ENCODE measurements around the gene LNPEP.

The LNPEP gene

DNA sequence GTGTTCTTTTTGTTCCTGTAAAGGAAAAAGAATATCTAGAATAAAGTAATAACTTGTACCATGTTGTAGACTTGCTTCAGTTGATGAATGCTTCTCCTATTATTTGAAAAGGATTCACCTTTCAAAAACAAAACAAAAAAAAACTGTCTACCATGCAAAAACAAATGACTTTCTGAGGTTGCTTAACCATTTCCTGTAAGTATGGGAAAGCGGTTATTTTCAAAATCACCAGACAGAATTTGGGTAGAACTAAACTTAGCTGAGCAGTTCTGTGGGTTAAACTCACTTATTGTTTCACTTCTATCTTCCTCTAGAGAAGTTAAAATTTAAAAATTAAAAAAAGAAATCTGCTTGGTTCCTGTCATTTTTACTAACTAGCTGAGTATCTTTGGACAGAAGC lies 25.2 kb downstream of the LNPEP start:
- no peak for DNase-seq (ENCODE audit: low read depth in 2 of 2)

DNA sequence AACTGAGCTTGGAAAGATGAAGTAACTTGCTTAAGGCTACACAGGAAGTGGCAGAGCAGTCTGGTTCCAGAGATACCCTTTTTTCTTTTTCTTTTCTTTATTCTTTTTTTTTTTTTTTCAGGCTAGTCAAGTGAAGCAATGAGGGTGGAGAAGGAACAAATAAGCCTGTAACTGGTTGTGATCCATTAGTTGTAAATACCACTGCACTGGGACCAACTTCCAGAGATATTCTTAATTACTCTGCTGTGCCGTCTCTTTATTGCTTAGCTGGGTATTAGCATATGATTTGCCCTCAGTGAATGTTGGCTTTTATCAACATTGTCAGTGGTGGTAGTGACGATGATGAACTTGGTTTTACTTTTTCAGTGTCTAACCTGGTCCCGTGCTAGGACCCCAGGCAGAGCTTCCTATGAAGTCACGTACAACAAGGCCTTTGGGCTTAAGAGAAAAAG lies 26.7 kb downstream of the LNPEP start:
- no peak for DNase-seq (ENCODE audit: low read depth in 2 of 2)

- DNase-seq (ENCODE audit: low read depth in 2 of 2): no peak
These were observed 27.4 kb downstream of the LNPEP start for GRCh38 chr5:96963267-96963666.

- DNase-seq (ENCODE audit: low read depth in 2 of 2): no peak
These were observed 30.9 kb downstream of the LNPEP start for GRCh38 chr5:96966801-96967200.

DNA sequence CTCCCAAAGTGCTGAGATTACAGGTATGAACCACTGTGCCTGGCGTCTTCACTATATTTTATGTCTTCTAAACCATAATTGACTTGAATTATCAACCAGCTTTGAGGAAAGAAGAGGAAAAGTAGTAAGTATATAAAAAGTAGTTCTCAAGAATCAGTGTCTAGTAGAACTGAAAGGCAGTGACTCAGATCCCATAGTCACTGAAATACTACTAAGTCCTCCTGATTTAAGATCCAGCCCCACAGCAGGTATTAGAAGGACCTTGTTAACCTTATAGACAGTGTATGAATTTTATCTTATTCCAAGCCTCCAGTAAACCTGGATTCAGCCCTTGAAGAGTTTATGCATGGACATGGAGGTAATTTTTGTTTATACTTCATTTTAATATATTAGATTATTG lies 31.5 kb downstream of the LNPEP start:
- no peak for DNase-seq (ENCODE audit: low read depth in 2 of 2)

GRCh38 chr5:96968074-96968473 lies 32.2 kb downstream of the LNPEP start:
- DNase-seq (ENCODE audit: low read depth in 2 of 2): peak; percentile 18 to 21

- no peak for DNase-seq (ENCODE audit: low read depth in 2 of 2)
These were observed 32.7 kb downstream of the LNPEP start for GRCh38 chr5:96968614-96969013.

- no peak for DNase-seq (ENCODE audit: low read depth in 2 of 2)
These were observed 33.5 kb downstream of the LNPEP start for GRCh38 chr5:96969366-96969765.

DNA sequence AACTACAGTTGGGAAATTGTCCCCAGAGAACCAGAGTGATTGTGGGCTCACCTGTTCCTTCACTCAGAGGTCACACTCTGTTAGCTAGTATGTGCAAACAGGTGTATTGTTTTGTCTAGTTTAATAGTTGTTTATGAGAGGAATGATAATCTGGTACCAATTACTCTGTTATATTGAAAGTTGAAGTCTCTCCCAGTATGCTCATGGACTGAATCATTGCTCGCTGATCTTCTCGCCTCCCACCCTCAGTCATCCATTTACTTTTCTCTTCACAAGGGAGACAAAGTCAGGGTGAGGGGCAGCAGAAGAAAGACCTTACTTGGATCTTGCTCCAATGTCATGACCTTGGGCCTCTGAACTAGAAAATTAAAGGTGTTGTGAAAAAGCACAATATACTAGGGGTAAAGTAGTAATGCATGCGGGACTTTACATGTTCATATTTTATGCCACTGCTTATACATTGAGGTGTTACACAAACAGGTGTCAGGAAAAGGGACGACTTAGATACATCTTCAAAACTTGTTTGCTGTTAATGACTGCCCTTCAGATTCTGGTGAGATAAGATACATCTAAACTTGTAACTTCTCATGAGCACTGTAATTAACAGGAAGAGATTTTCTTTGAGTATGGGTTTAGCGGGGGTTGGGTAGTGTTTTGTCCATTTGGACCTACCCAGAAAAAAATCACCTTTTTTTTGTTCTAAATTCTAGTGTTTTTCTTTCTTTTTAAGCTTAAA lies 36.9 kb downstream of the LNPEP start:
- no peak for DNase-seq (ENCODE audit: low read depth in 2 of 2)

- DNase-seq (ENCODE audit: low read depth in 2 of 2): no peak
These were observed 37.9 kb downstream of the LNPEP start for GRCh38 chr5:96973532-96974401.

- no peak for DNase-seq (ENCODE audit: low read depth in 2 of 2)
These were observed 39.8 kb downstream of the LNPEP start for GRCh38 chr5:96975656-96976055.

GRCh38 chr5:96977228-96977627 lies 41.3 kb downstream of the LNPEP start:
- no peak for DNase-seq (ENCODE audit: low read depth in 2 of 2)

DNA sequence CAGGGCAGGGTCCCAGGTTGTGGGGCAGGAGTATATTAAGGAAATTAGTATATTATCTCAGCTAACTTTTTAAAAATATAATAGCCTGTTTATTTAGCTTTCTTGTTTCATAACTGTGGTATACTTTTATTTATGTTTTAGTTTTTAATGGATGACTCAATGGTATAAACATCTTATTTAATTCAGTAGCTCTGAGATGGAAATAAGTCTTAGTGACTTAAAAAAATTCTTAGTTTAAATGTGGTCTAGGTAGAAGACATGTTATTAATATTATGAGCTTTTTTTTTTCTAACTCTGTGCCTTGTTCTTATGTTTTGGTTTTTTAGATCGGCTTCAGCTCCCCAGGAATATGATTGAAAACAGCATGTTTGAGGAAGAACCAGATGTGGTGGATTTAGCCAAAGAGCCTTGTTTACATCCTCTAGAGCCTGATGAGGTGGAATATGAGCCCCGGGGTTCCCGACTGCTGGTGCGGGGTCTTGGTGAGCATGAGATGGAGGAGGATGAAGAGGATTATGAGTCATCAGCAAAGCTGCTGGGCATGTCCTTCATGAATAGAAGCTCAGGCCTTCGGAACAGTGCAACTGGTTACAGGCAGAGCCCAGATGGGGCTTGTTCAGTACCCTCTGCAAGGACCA lies 43.1 kb downstream of the LNPEP start:
- peak; percentile 31 to 40 for DNase-seq (ENCODE audit: low read depth in 2 of 2)

- no peak for DNase-seq (ENCODE audit: low read depth in 2 of 2)
These were observed 48.8 kb downstream of the LNPEP start for GRCh38 chr5:96984506-96985192.

- no peak for DNase-seq (ENCODE audit: low read depth in 2 of 2)
These were observed 50.6 kb downstream of the LNPEP start for GRCh38 chr5:96986450-96986849.

GRCh38 chr5:96990102-96990501 lies 54.2 kb downstream of the LNPEP start:
- DNase-seq (ENCODE audit: low read depth in 2 of 2): no peak

DNA sequence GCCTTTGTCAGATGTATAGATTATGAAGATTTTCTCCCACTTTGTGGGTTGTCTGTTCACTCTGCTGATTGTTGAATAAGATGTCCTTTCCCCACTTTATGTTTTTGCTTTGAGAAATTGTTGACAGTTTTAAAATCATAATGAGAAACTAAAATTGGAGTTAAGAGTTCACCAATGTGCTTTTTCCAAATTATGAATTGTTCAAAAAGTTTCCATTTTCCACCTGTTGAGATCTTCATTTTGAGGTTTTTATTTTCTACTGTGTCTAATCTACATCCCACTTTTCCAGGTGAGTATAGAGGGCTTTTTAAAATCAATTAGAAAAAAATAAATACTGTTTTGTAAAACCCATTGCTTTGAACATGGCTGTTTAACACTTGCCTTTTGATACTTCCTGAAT lies 55.8 kb downstream of the LNPEP start:
- DNase-seq (ENCODE audit: low read depth in 2 of 2): no peak

GRCh38 chr5:96993760-96994159 lies 57.9 kb downstream of the LNPEP start:
- DNase-seq (ENCODE audit: low read depth in 2 of 2): no peak

DNA sequence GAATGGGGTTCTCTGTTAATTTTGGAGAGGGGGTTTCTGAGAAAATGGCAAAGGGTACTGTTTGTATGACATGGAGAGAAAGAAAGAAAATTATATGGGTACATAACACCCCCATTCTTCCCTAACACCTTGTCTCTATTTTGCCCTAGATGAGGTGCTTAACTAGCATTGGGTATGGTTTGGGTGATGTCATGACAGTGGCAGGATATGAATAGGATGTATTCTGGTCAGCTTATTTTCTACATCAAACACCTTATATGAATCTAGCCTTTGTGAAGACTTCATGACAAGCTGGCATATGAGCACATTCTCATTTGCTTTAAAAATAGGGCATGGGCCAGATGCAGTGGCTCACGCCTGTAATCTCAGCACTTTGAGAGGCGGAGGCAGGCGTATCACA lies 58.6 kb downstream of the LNPEP start:
- DNase-seq (ENCODE audit: low read depth in 2 of 2): no peak

GRCh38 chr5:96995419-96995818 lies 59.5 kb downstream of the LNPEP start:
- DNase-seq (ENCODE audit: low read depth in 2 of 2): no peak

- DNase-seq (ENCODE audit: low read depth in 2 of 2): no peak
These were observed 61.5 kb downstream of the LNPEP start for GRCh38 chr5:96997265-96997859.

- no peak for DNase-seq (ENCODE audit: low read depth in 2 of 2)
These were observed 64.0 kb downstream of the LNPEP start for GRCh38 chr5:96999856-97000255.
